GM10266 (cell line): ENCODE measurements around the gene CPSF4L.
A peak's percentile ranks its signal among the peaks of the same experiment; 100 is the strongest.

Experiments used
- DNase-seq: peaks from one replicate; pipeline ENCODE4 v3.0.0; 2012; ENCODE audit errors: extremely low spot score
- CTCF ChIP-seq: IDR thresholded peaks from 2 replicates; pipeline ENCODE4 v1.5.1; 2012; ENCODE audit warnings: mild to moderate bottlenecking, low read depth; ENCODE audit not compliant: control insufficient read depth, insufficient read depth; ENCODE audit errors: missing control alignments

The CPSF4L gene

GRCh38 chr17:73293480-73293911, 31.8 kb upstream of the CPSF4L start:
- DNase-seq = no peak
- no peak for TF ChIP-seq CTCF

GRCh38 chr17:73293031-73293430, 31.4 kb upstream of the CPSF4L start:
- no peak for DNase-seq
- no peak for TF ChIP-seq CTCF

GRCh38 chr17:73292031-73292531, 30.4 kb upstream of the CPSF4L start:
- no peak for DNase-seq
- TF ChIP-seq CTCF = no peak

- peak; percentile 57 for DNase-seq
- TF ChIP-seq CTCF = no peak
Measured at GRCh38 chr17:73291260-73291801, 29.7 kb upstream of the CPSF4L start.

- DNase-seq = no peak
Measured at GRCh38 chr17:73290399-73291259, 28.9 kb upstream of the CPSF4L start.

GRCh38 chr17:73289549-73290254, 28.0 kb upstream of the CPSF4L start:
- DNase-seq = no peak
- no peak for TF ChIP-seq CTCF

More at GRCh38 chr17:73290399-73291259, 28.9 kb upstream of the CPSF4L start:
- TF ChIP-seq CTCF = no peak
